Astrocyte (in vitro differentiated cells and primary cell): ENCODE results near the gene TRIM63. TPM values are rescaled to one million over a fixed set of nuclear protein-coding genes. Genes with fewer than 3 reads are reported as not detected.

Experiments
- DNase-seq: peaks from one replicate; pipeline ENCODE4 v3.0.0-alpha.2; 2010; ENCODE audit warnings: low read depth
- FAIRE-seq: peaks from 2 replicates; lab custom pipeline; 2011; peaks lifted over from hg19 to GRCh38; lab: Jason Lieb, UNC
- H2AFZ ChIP-seq: 2 replicates; pipeline ENCODE4 v1.6.0; 2012; ENCODE audit warnings: low read depth, low read length, inconsistent platforms
- H3K27ac ChIP-seq: 2 replicates; pipeline ENCODE4 v1.5.1; 2011; ENCODE audit warnings: low read depth, low read length, inconsistent platforms
- H3K27me3 ChIP-seq: 2 replicates; pipeline ENCODE4 v1.6.0; 2011; ENCODE audit warnings: low read length, inconsistent platforms; ENCODE audit not compliant: insufficient read depth
- H3K36me3 ChIP-seq: 2 replicates; pipeline ENCODE4 v1.5.1; 2011; ENCODE audit warnings: low read length, inconsistent platforms; ENCODE audit not compliant: insufficient read depth
- H3K4me1 ChIP-seq: 2 replicates; pipeline ENCODE4 v1.5.1; 2011; ENCODE audit warnings: low read length, inconsistent platforms; ENCODE audit not compliant: insufficient read depth
- H3K4me2 ChIP-seq: 2 replicates; pipeline ENCODE4 v1.6.0; 2012; ENCODE audit warnings: low read length, inconsistent platforms
- H3K4me3 ChIP-seq: 2 replicates; pipeline ENCODE4 v1.5.1; 2011; ENCODE audit warnings: low read depth, mild to moderate bottlenecking, low read length, inconsistent platforms; ENCODE audit not compliant: insufficient read depth
- H3K79me2 ChIP-seq: 2 replicates; pipeline ENCODE4 v1.6.0; 2012; ENCODE audit warnings: mild to moderate bottlenecking, low read length, inconsistent platforms; ENCODE audit not compliant: insufficient read depth
- H3K9ac ChIP-seq: 2 replicates; pipeline ENCODE4 v1.6.0; 2012; ENCODE audit warnings: mild to moderate bottlenecking, low read length, inconsistent platforms
- H3K9me3 ChIP-seq: 2 replicates; pipeline ENCODE4 v1.5.1; 2012; ENCODE audit warnings: low read depth, mild to moderate bottlenecking, low read length, inconsistent platforms; ENCODE audit not compliant: insufficient read depth
- H4K20me1 ChIP-seq: 2 replicates; pipeline ENCODE4 v1.6.0; 2012; ENCODE audit warnings: low read length, inconsistent platforms; ENCODE audit not compliant: insufficient read depth
- H3K27ac Mint-ChIP-seq: one replicate; pipeline ENCODE4 v1.8.0; 2021; ENCODE audit warnings: mild to moderate bottlenecking, mixed read lengths; ENCODE audit not compliant: unreplicated experiment
- H3K27me3 Mint-ChIP-seq: one replicate; pipeline ENCODE4 v1.8.0; 2021; ENCODE audit warnings: low read depth, mixed read lengths; ENCODE audit not compliant: unreplicated experiment
- H3K36me3 Mint-ChIP-seq: one replicate; pipeline ENCODE4 v1.8.0; 2021; ENCODE audit warnings: low read depth, mixed read lengths; ENCODE audit not compliant: unreplicated experiment
- H3K4me1 Mint-ChIP-seq: one replicate; pipeline ENCODE4 v1.8.0; 2021; ENCODE audit warnings: low read depth, mixed read lengths; ENCODE audit not compliant: unreplicated experiment
- H3K4me3 Mint-ChIP-seq: one replicate; pipeline ENCODE4 v1.8.0; 2021; ENCODE audit warnings: mild to moderate bottlenecking, moderate library complexity, mixed read lengths; ENCODE audit not compliant: unreplicated experiment
- H3K9me3 Mint-ChIP-seq: one replicate; pipeline ENCODE4 v1.8.0; 2021; ENCODE audit warnings: mild to moderate bottlenecking, mixed read lengths; ENCODE audit not compliant: unreplicated experiment
- CTCF ChIP-seq: IDR thresholded peaks from 2 replicates; pipeline ENCODE4 v1.5.1; 2011; ENCODE audit warnings: low read depth, mild to moderate bottlenecking, inconsistent platforms, low read length, moderate library complexity; ENCODE audit not compliant: insufficient read depth
- EZH2 ChIP-seq: IDR thresholded peaks from 2 replicates; pipeline ENCODE4 v1.6.1; 2012; ENCODE audit warnings: mild to moderate bottlenecking, low read length, inconsistent platforms; ENCODE audit not compliant: insufficient read depth
- total RNA-seq: library from RNA; stranded (reverse); gene quantifications from 2 replicates; pipeline ENCODE4 v1.2.1, GENCODE V29; 2021

The TRIM63 gene
- total RNA-seq, 1 donor from 2014 or later, result not detected

- no peak for TF ChIP-seq CTCF
- TF ChIP-seq EZH2, result no peak
- peaks cover 82% of the 10 kb centered on the region for H3K4me1 ChIP-seq
- Mint-ChIP-seq H3K4me3 (peak overlapping the region; percentile 91), H3K27me3 (no peaks in the 10 kb centered on the region), H3K4me1 (peaks cover 54% of the 10 kb centered on the region), H3K36me3 (no peaks in the 10 kb centered on the region), H3K9me3 (no peaks in the 10 kb centered on the region), H3K27ac (peak overlapping the region; percentile 93)
- H3K9ac ChIP-seq, result peak overlapping the region; percentile 55
- H2AFZ ChIP-seq, result peak overlapping the region; percentile 6
- no peaks in the 10 kb centered on the region for H3K36me3 ChIP-seq
- peak overlapping the region; percentile 58 for H3K4me3 ChIP-seq
- peaks cover 23% of the 10 kb centered on the region for H3K79me2 ChIP-seq
- H3K4me2 ChIP-seq, result peak overlapping the region; percentile 84
- H3K27me3 ChIP-seq, result no peaks in the 10 kb centered on the region
- DNase-seq (peak; percentile 83), FAIRE-seq (no peak)
- H3K27ac ChIP-seq, result peak overlapping the region; percentile 82
- H3K9me3 ChIP-seq, result no peaks in the 10 kb centered on the region
- H4K20me1 ChIP-seq, result no peaks in the 10 kb centered on the region
These were observed 47.1 kb downstream of the TRIM63 start for GRCh38 chr1:26020330-26020768.

GRCh38 chr1:26019641-26020315, 47.7 kb downstream of the TRIM63 start:
- peak overlapping the region; percentile 82 for H3K27ac ChIP-seq
- TF ChIP-seq CTCF (no peak), EZH2 (no peak)
- H3K9ac ChIP-seq, result peak overlapping the region; percentile 55
- Mint-ChIP-seq H3K4me3 (peak overlapping the region; percentile 29), H3K36me3 (no peaks in the 10 kb centered on the region), H3K4me1 (peaks cover 53% of the 10 kb centered on the region), H3K9me3 (no peaks in the 10 kb centered on the region), H3K27ac (peak overlapping the region; percentile 93), H3K27me3 (no peaks in the 10 kb centered on the region)
- peaks cover 81% of the 10 kb centered on the region for H3K4me1 ChIP-seq
- H3K4me2 ChIP-seq, result peak overlapping the region; percentile 84
- H3K36me3 ChIP-seq, result no peaks in the 10 kb centered on the region
- H3K9me3 ChIP-seq, result no peaks in the 10 kb centered on the region
- peak; percentile 71 for DNase-seq
- peaks cover 23% of the 10 kb centered on the region for H3K79me2 ChIP-seq
- H3K4me3 ChIP-seq, result peak overlapping the region; percentile 40
- peak overlapping the region; percentile 6 for H2AFZ ChIP-seq
- H3K27me3 ChIP-seq, result no peaks in the 10 kb centered on the region
- FAIRE-seq, result peak; percentile 55
- no peaks in the 10 kb centered on the region for H4K20me1 ChIP-seq

- peak overlapping the region; percentile 58 for H3K4me2 ChIP-seq
- peaks cover 61% of the 10 kb centered on the region for H3K4me1 ChIP-seq
- no peaks in the 10 kb centered on the region for H4K20me1 ChIP-seq
- no peak overlapping the region for H3K4me3 ChIP-seq
- Mint-ChIP-seq H3K9me3 (no peaks in the 10 kb centered on the region), H3K27me3 (no peaks in the 10 kb centered on the region), H3K4me3 (no peak overlapping the region), H3K27ac (peak overlapping the region; percentile 81), H3K4me1 (peaks cover 44% of the 10 kb centered on the region), H3K36me3 (no peaks in the 10 kb centered on the region)
- FAIRE-seq, result no peak
- no peaks in the 10 kb centered on the region for H3K27me3 ChIP-seq
- H3K9ac ChIP-seq, result peak overlapping the region; percentile 44
- H3K9me3 ChIP-seq, result no peaks in the 10 kb centered on the region
- H2AFZ ChIP-seq, result no peak overlapping the region
- H3K79me2 ChIP-seq, result peaks cover 9% of the 10 kb centered on the region
- peak overlapping the region; percentile 36 for H3K27ac ChIP-seq
- TF ChIP-seq CTCF (no peak), EZH2 (no peak)
- H3K36me3 ChIP-seq, result no peaks in the 10 kb centered on the region
- peak; percentile 81 for DNase-seq
These were observed 49.8 kb downstream of the TRIM63 start for GRCh38 chr1:26017606-26018005.
